Gastroesophageal sphincter (tissue), 4 donors: ENCODE measurements around the gene TLR6. TPM values are rescaled to one million over a fixed set of nuclear protein-coding genes. Genes with fewer than 3 reads are reported as not detected.

Experiments
- ATAC-seq: fragments of 150-250 bp; one replicate; pipeline ENCODE4 v1.9.1; 2016; ENCODE audit warnings: mild to moderate bottlenecking, moderate library complexity
- H3K27ac ChIP-seq, 4 donors: fragments of 200-600 bp; sonication (generic) in 3 of 4; 1 replicate in 3 of 4; 2 replicates in 1 of 4; pipeline ENCODE4 v1.5.1; 2016 to 2019
- H3K27me3 ChIP-seq: fragments of 200-600 bp; sonication (generic); one replicate; pipeline ENCODE4 v1.5.1; 2019
- H3K36me3 ChIP-seq, 2 donors: fragments of 200-600 bp; sonication (generic); one replicate each; pipeline ENCODE4 v1.5.1; 2019; ENCODE audit warnings: control low read depth in 1 of 2
- H3K4me1 ChIP-seq, 3 donors: fragments of 200-600 bp; sonication (generic); 1 replicate in 2 of 3; 2 replicates in 1 of 3; pipeline ENCODE4 v1.5.1; 2016 to 2019; ENCODE audit warnings: control low read depth in 2 of 3
- H3K4me3 ChIP-seq, 2 donors: fragments of 200-600 bp; sonication (generic); one replicate each; pipeline ENCODE4 v1.5.1; 2019; ENCODE audit warnings: mild to moderate bottlenecking in 1 of 2, moderate library complexity in 1 of 2
- H3K9me3 ChIP-seq, 3 donors: fragments of 200-600 bp; sonication (generic); one replicate each; pipeline ENCODE4 v1.5.1; 2017 to 2019; ENCODE audit warnings: control low read depth in 2 of 3
- CTCF ChIP-seq, 4 experiments: fragments of 200-600 bp in 2 of 4; fragments of 450-650 bp in 2 of 4; sonication (generic) in 1 of 4; IDR thresholded peaks; one replicate each; pipeline ENCODE4 v1.5.1; 2017 to 2019; ENCODE audit warnings: antibody characterized with exemption in 4 of 4, mild to moderate bottlenecking in 2 of 4, moderate library complexity in 2 of 4
- EP300 ChIP-seq: sonication (generic); formaldehyde crosslinking; IDR thresholded peaks from one replicate; pipeline ENCODE4 v1.6.1; 2017; ENCODE audit warnings: antibody characterized with exemption, mild to moderate bottlenecking
- POLR2A ChIP-seq, 2 donors: fragments of 450-650 bp; IDR thresholded peaks; one replicate each; pipeline ENCODE4 v1.6.1; 2017; ENCODE audit warnings: antibody characterized with exemption in 2 of 2, mild to moderate bottlenecking in 2 of 2, moderate library complexity in 1 of 2
- POLR2AphosphoS5 ChIP-seq: sonication (generic); formaldehyde crosslinking; IDR thresholded peaks from one replicate; pipeline ENCODE4 v1.6.1; 2017; ENCODE audit warnings: antibody characterized with exemption
- WGBS, 2 donors: methylation state at CpG; one replicate each; pipeline ENCODE4 v1.1.5; 2018; ENCODE audit warnings: low coverage in 1 of 2; 5-methylcytosine and 5-hydroxymethylcytosine counted together
- total RNA-seq, 4 donors: library from RNA; depleted of rRNA; stranded (reverse); fragments of >200 nt; gene quantifications; one replicate each; pipeline ENCODE4 v1.1.0, GENCODE V29; 2016

Gene TLR6
- total RNA-seq, 4 donors from 2014 or later = 1.4 to 2.4 (median 2.0) TPM

GRCh38 chr4:38891051-38891983 lies 34.7 kb upstream of the TLR6 start:
- no peak for ATAC-seq
- no peak overlapping the region for H3K4me3 ChIP-seq
- H3K36me3 ChIP-seq = peaks cover 0 to 48% of the 10 kb centered on the region in 2 donors
- H3K27me3 ChIP-seq = no peaks in the 10 kb centered on the region
- no peak overlapping the region for H3K27ac ChIP-seq
- no peak for TF ChIP-seq POLR2AphosphoS5
- TF ChIP-seq CTCF (IDR thresholded peaks at IDR 0.05) = no peak
- no peak for TF ChIP-seq POLR2A (IDR thresholded peaks at IDR 0.05)
- no peak for TF ChIP-seq EP300
- no peaks in the 10 kb centered on the region for H3K9me3 ChIP-seq
- WGBS, 2 donors = 89 to 94% methylated on average over 7 to 10 of the region's 10 CpGs
- H3K4me1 ChIP-seq = peaks cover 6 to 26% (median 15%) of the 10 kb centered on the region in 3 donors

- H3K4me3 ChIP-seq = no peak overlapping the region
- no peaks in the 10 kb centered on the region for H3K9me3 ChIP-seq
- no peaks in the 10 kb centered on the region for H3K27me3 ChIP-seq
- 50 to 59% methylated on average over 1 of the region's 1 CpG for WGBS, 2 donors
- H3K36me3 ChIP-seq = peaks cover 0 to 29% of the 10 kb centered on the region in 2 donors
- ATAC-seq = no peak
- no peak for TF ChIP-seq POLR2AphosphoS5
- TF ChIP-seq EP300 = no peak
- TF ChIP-seq CTCF (IDR thresholded peaks at IDR 0.05) = no peak
- no peak for TF ChIP-seq POLR2A (IDR thresholded peaks at IDR 0.05)
- peaks cover 6 to 26% (median 15%) of the 10 kb centered on the region in 3 donors for H3K4me1 ChIP-seq
- H3K27ac ChIP-seq = peak overlapping the region in 2 of 4 donors; percentile 56 to 60
These were observed 32.5 kb upstream of the TLR6 start for GRCh38 chr4:38889143-38889542.

- 100% methylated on average over 1 to 3 of the region's 4 CpGs for WGBS, 2 donors
- Histone ChIP-seq H3K27me3 (no peaks in the 10 kb centered on the region), H3K36me3 (peaks cover 0 to 45% of the 10 kb centered on the region in 2 donors), H3K4me1 (peaks cover 0 to 9% (median 6%) of the 10 kb centered on the region in 3 donors), H3K27ac (no peak overlapping the region), H3K9me3 (no peaks in the 10 kb centered on the region), H3K4me3 (no peak overlapping the region)
- ATAC-seq = no peak
- TF ChIP-seq POLR2AphosphoS5 (no peak), POLR2A (IDR thresholded peaks at IDR 0.05) (no peak), CTCF (IDR thresholded peaks at IDR 0.05) (no peak), EP300 (no peak)
These were observed 27.6 kb upstream of the TLR6 start for GRCh38 chr4:38884254-38884653.

GRCh38 chr4:38876636-38877035 lies 20.0 kb upstream of the TLR6 start:
- ATAC-seq = no peak

More at GRCh38 chr4:38876636-38877035, 20.0 kb upstream of the TLR6 start:
- 64 to 92% methylated on average over 2 of the region's 2 CpGs for WGBS, 2 donors
- no peaks in the 10 kb centered on the region for H3K9me3 ChIP-seq
- peaks cover 0 to 31% (median 6%) of the 10 kb centered on the region in 3 donors for H3K4me1 ChIP-seq
- no peaks in the 10 kb centered on the region for H3K27me3 ChIP-seq
- H3K4me3 ChIP-seq = no peak overlapping the region
- no peak for TF ChIP-seq EP300
- no peak for TF ChIP-seq POLR2A (IDR thresholded peaks at IDR 0.05)
- no peak for TF ChIP-seq CTCF (IDR thresholded peaks at IDR 0.05)
- no peak for TF ChIP-seq POLR2AphosphoS5
- no peak overlapping the region for H3K27ac ChIP-seq
- peaks cover 0 to 41% of the 10 kb centered on the region in 2 donors for H3K36me3 ChIP-seq
